Activated T-cell treated with anti-CD3 and anti-CD28 coated beads for 4 hours (primary cell): ENCODE data around the gene KLF1.
A peak's percentile ranks its signal among the peaks of the same experiment; 100 is the strongest.
"Not testable (repeated sequence)": the region's sequence is repeated elsewhere in the genome, so short reads cannot be mapped to it uniquely, and the experiment has no call there.

Source experiments
- DNase-seq: peaks from one replicate; pipeline ENCODE4 v3.0.0-alpha.2; 2020

KLF1 gene

GRCh38 chr19:12866416-12867119 is 20.4 kb downstream of the KLF1 start:
- no peak for DNase-seq

GRCh38 chr19:12865746-12866415 is 21.1 kb downstream of the KLF1 start:
- no peak for DNase-seq

GRCh38 chr19:12864721-12865715 is 22.0 kb downstream of the KLF1 start:
- DNase-seq, result no peak

GRCh38 chr19:12864143-12864542 is 22.9 kb downstream of the KLF1 start:
- no peak for DNase-seq

- no peak for DNase-seq
These were observed 27.5 kb downstream of the KLF1 start for GRCh38 chr19:12859546-12859945.

- DNase-seq, result no peak
These were observed 28.7 kb downstream of the KLF1 start for GRCh38 chr19:12858041-12858928.

- no peak for DNase-seq
These were observed 30.3 kb downstream of the KLF1 start for GRCh38 chr19:12856653-12857052.

GRCh38 chr19:12847159-12848139 is 39.6 kb downstream of the KLF1 start:
- peak; percentile 83 for DNase-seq

- not testable (repeated sequence) for DNase-seq
These were observed 40.4 kb downstream of the KLF1 start for GRCh38 chr19:12846613-12847012.

- DNase-seq, result no peak
These were observed 42.8 kb downstream of the KLF1 start for GRCh38 chr19:12843999-12844732.

GRCh38 chr19:12843328-12843727 is 43.7 kb downstream of the KLF1 start:
- DNase-seq, result no peak

GRCh38 chr19:12842511-12842910 is 44.5 kb downstream of the KLF1 start:
- DNase-seq, result no peak

- no peak for DNase-seq
These were observed 45.9 kb downstream of the KLF1 start for GRCh38 chr19:12841094-12841493.

- DNase-seq, result no peak
These were observed 46.6 kb downstream of the KLF1 start for GRCh38 chr19:12840091-12841079.

GRCh38 chr19:12838886-12839756 is 47.9 kb downstream of the KLF1 start:
- no peak for DNase-seq

GRCh38 chr19:12838182-12838885 is 48.7 kb downstream of the KLF1 start, which contains the start of gene MAST1:
MAST1 (plus strand) TSS chr19:12838515; CDS start chr19:12838573, 58 bp downstream.
- no peak for DNase-seq

GRCh38 chr19:12837225-12837624 is 49.8 kb downstream of the KLF1 start:
- no peak for DNase-seq
